Thyroid gland (tissue), 4 donors: ENCODE results near the gene YJEFN3.

Experiments used
- POLR2A ChIP-seq, 2 donors: fragments of 450-650 bp; IDR thresholded peaks; one replicate each; pipeline ENCODE4 v1.6.1; 2017; ENCODE audit warnings: antibody characterized with exemption in 2 of 2, mild to moderate bottlenecking in 2 of 2, moderate library complexity in 1 of 2
- TF ChIP-seq, protein P1 (sequence below), 6 experiments: fragments of 200-600 bp in 3 of 6; fragments of 450-650 bp in 3 of 6; sonication (generic) in 3 of 6; IDR thresholded peaks; one replicate each; pipeline ENCODE4 v1.5.1; 2016 to 2019; ENCODE audit warnings: antibody characterized with exemption in 6 of 6, mild to moderate bottlenecking in 2 of 6, inconsistent platforms in 1 of 6, moderate library complexity in 1 of 6

DNA sequence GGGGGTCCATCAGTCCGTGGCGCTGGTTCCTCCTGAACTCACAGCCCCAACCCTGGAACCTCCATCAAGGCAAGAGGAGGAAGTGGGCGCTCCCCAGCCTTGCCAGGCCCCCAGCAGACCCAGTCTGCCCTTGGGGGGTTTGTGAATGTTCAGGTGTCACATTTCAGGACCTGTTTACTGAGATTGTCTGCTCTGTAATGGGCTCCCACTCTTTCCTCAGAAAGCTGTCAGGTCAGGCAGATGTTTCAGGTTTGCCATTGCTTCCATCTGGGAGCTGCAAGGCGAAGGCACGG, 42.8 kb upstream of the YJEFN3 start:
- TF ChIP-seq, protein P1, sequence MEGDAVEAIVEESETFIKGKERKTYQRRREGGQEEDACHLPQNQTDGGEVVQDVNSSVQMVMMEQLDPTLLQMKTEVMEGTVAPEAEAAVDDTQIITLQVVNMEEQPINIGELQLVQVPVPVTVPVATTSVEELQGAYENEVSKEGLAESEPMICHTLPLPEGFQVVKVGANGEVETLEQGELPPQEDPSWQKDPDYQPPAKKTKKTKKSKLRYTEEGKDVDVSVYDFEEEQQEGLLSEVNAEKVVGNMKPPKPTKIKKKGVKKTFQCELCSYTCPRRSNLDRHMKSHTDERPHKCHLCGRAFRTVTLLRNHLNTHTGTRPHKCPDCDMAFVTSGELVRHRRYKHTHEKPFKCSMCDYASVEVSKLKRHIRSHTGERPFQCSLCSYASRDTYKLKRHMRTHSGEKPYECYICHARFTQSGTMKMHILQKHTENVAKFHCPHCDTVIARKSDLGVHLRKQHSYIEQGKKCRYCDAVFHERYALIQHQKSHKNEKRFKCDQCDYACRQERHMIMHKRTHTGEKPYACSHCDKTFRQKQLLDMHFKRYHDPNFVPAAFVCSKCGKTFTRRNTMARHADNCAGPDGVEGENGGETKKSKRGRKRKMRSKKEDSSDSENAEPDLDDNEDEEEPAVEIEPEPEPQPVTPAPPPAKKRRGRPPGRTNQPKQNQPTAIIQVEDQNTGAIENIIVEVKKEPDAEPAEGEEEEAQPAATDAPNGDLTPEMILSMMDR (IDR thresholded peaks at IDR 0.05), result no peak
- TF ChIP-seq POLR2A (IDR thresholded peaks at IDR 0.05), result no peak
